ENCODE data around the gene TNPO3.

- no peak for TF ChIP-seq CTCF (IDR thresholded peaks at IDR 0.05; ENCODE audit: poor library complexity, severe bottlenecking)
- TF ChIP-seq EZH2 (IDR thresholded peaks at IDR 0.05; ENCODE audit: borderline replicate concordance, insufficient read depth, low read length, poor library complexity, severe bottlenecking), result no peak
- no peak for TF ChIP-seq EP300 (conservative IDR thresholded peaks at IDR 0.05; ENCODE audit: poor library complexity, severe bottlenecking)
- TF ChIP-seq POLR2AphosphoS5 (IDR thresholded peaks at IDR 0.05), result no peak
- no peak for TF ChIP-seq TAF1 (IDR thresholded peaks at IDR 0.05; ENCODE audit: low read depth)
- no peak for TF ChIP-seq RAD21 (conservative IDR thresholded peaks at IDR 0.05)
- TF ChIP-seq MXI1 (conservative IDR thresholded peaks at IDR 0.05; ENCODE audit: poor library complexity, severe bottlenecking), result no peak
- TF ChIP-seq REST (IDR thresholded peaks at IDR 0.05; ENCODE audit: borderline replicate concordance), result no peak
Observed at GRCh38 chr7:129037585-129037984, 17.3 kb downstream of the TNPO3 start.

Measured in neural cell (in vitro differentiated cells).